ENCODE measurements around the gene SLC39A11. TPM values are rescaled to one million over a fixed set of nuclear protein-coding genes. Genes with fewer than 3 reads are reported as not detected.

SLC39A11 gene
- total and polyA plus RNA-seq, 4 donors: 18.9 to 44.9 (median 28.2) TPM

- no peak for TF ChIP-seq MAX (IDR thresholded peaks at IDR 0.05)
- no peak for TF ChIP-seq FOXA1 (IDR thresholded peaks at IDR 0.05)
- TF ChIP-seq REST (IDR thresholded peaks at IDR 0.05): no peak
- TF ChIP-seq EGR1 (IDR thresholded peaks at IDR 0.05; ENCODE audit: low read depth in 2 of 2): no peak
- TF ChIP-seq ATF3 (IDR thresholded peaks at IDR 0.05): no peak
- no peak for TF ChIP-seq YY1 (IDR thresholded peaks at IDR 0.05)
- TF ChIP-seq HNF4G (IDR thresholded peaks at IDR 0.05): no peak
- TF ChIP-seq HNF4A (conservative IDR thresholded peaks at IDR 0.05): no peak
- no peak for TF ChIP-seq JUND (IDR thresholded peaks at IDR 0.05)
- no peak for TF ChIP-seq ZBTB33 (IDR thresholded peaks at IDR 0.05)
- TF ChIP-seq CTCF (IDR thresholded peaks at IDR 0.05; ENCODE audit: low read depth, low read length, missing input control): no peak
- TF ChIP-seq RAD21 (IDR thresholded peaks at IDR 0.05): no peak
- TF ChIP-seq NR2F2 (IDR thresholded peaks at IDR 0.05): no peak
- TF ChIP-seq SP1 (IDR thresholded peaks at IDR 0.05): no peak
- TF ChIP-seq RXRA (IDR thresholded peaks at IDR 0.05): no peak
- TF ChIP-seq TAF1 (conservative IDR thresholded peaks at IDR 0.05): no peak
- Histone ChIP-seq H3K27ac (ENCODE audit: low read depth in 1 of 2, low read length in 2 of 2) (no peak overlapping the region), H3K4me1 (ENCODE audit: control insufficient read depth in 4 of 4, insufficient read depth in 4 of 4, low read length in 3 of 4) (no peaks in the 10 kb centered on the region), H3K4me3 (ENCODE audit: low read depth in 1 of 3, low read length in 3 of 3) (no peak overlapping the region), H3K27me3 (ENCODE audit: control insufficient read depth in 4 of 4, insufficient read depth in 4 of 4, low read length in 3 of 4) (no peaks in the 10 kb centered on the region), H3K9me3 (ENCODE audit: control insufficient read depth in 4 of 4, low read length in 3 of 4) (no peaks in the 10 kb centered on the region), H3K9ac (ENCODE audit: low read depth in 1 of 2, low read length in 2 of 2) (no peak overlapping the region), H3K36me3 (ENCODE audit: control insufficient read depth in 4 of 4, insufficient read depth in 3 of 4, low read depth in 1 of 4, low read length in 3 of 4) (no peaks in the 10 kb centered on the region)
- DNase-seq (ENCODE audit: low spot score): no peak
- 92% methylated on average over 20 of the region's 20 CpGs for WGBS
Measured at GRCh38 chr17:72660274-72661115, 432.0 kb downstream of the SLC39A11 start.
